ENCODE results near the gene INSYN2B. TPM values are rescaled to one million over a fixed set of nuclear protein-coding genes. Genes with fewer than 3 reads are reported as not detected.

INSYN2B gene
- total and polyA plus RNA-seq, 4 donors, result 0.10 to 0.63 (median 0.12) TPM; not detected in 1

GRCh38 chr5:169938439-169938838, 41.9 kb downstream of the INSYN2B start:
- TF ChIP-seq CTCF (IDR thresholded peaks at IDR 0.05; ENCODE audit: control extremely low read depth, extremely low read depth), result no peak
- Histone ChIP-seq H3K9me3 (ENCODE audit: control insufficient read depth in 4 of 4, insufficient read depth in 3 of 4, low read length in 3 of 4) (no peaks in the 10 kb centered on the region), H3K27ac (ENCODE audit: low read depth in 1 of 2, low read length in 1 of 2) (no peak overlapping the region), H3K36me3 (ENCODE audit: control insufficient read depth in 4 of 4, insufficient read depth in 4 of 4, low read length in 4 of 4) (no peaks in the 10 kb centered on the region), H3K27me3 (ENCODE audit: control insufficient read depth in 3 of 3, insufficient read depth in 3 of 3, low read length in 2 of 3) (no peaks in the 10 kb centered on the region), H3K4me3 (no peak overlapping the region), H3K9ac (ENCODE audit: insufficient read depth in 1 of 2, low read length in 2 of 2) (no peak overlapping the region), H3K4me1 (ENCODE audit: control insufficient read depth in 5 of 5, insufficient read depth in 5 of 5, low read length in 5 of 5) (peaks cover 0 to 23% (median 0%) of the 10 kb centered on the region in 5 donors)
- ATAC-seq (ENCODE audit: insufficient read depth, low FRiP score) (no peak), DNase-seq (no peak)
- 97 to 99% methylated on average over 2 of the region's 2 CpGs for WGBS, 2 donors

GRCh38 chr5:169935762-169936161, 44.5 kb downstream of the INSYN2B start:
- Histone ChIP-seq H3K9me3 (ENCODE audit: control insufficient read depth in 4 of 4, insufficient read depth in 3 of 4, low read length in 3 of 4) (no peaks in the 10 kb centered on the region), H3K4me3 (no peak overlapping the region), H3K27me3 (ENCODE audit: control insufficient read depth in 3 of 3, insufficient read depth in 3 of 3, low read length in 2 of 3) (no peaks in the 10 kb centered on the region), H3K36me3 (ENCODE audit: control insufficient read depth in 4 of 4, insufficient read depth in 4 of 4, low read length in 4 of 4) (no peaks in the 10 kb centered on the region), H3K4me1 (ENCODE audit: control insufficient read depth in 5 of 5, insufficient read depth in 5 of 5, low read length in 5 of 5) (peaks cover 0 to 28% (median 0%) of the 10 kb centered on the region in 5 donors), H3K27ac (ENCODE audit: low read depth in 1 of 2, low read length in 1 of 2) (no peak overlapping the region), H3K9ac (ENCODE audit: insufficient read depth in 1 of 2, low read length in 2 of 2) (no peak overlapping the region)
- no peak for ATAC-seq (ENCODE audit: insufficient read depth, low FRiP score)
- TF ChIP-seq CTCF (IDR thresholded peaks at IDR 0.05; ENCODE audit: control extremely low read depth, extremely low read depth), result no peak
- 27 to 60% methylated on average over 5 of the region's 5 CpGs for WGBS, 2 donors
- no peak for DNase-seq

GRCh38 chr5:169934990-169935389, 45.3 kb downstream of the INSYN2B start:
- 71 to 74% methylated on average over 7 of the region's 7 CpGs for WGBS, 2 donors
- ATAC-seq (ENCODE audit: insufficient read depth, low FRiP score) (no peak), DNase-seq (peak; percentile 22 to 77 (median 57))
- no peaks in the 10 kb centered on the region for H3K27me3 ChIP-seq (ENCODE audit: control insufficient read depth in 3 of 3, insufficient read depth in 3 of 3, low read length in 2 of 3)
- no peak overlapping the region for H3K27ac ChIP-seq (ENCODE audit: low read depth in 1 of 2, low read length in 1 of 2)
- H3K4me3 ChIP-seq, result no peak overlapping the region
- H3K9ac ChIP-seq (ENCODE audit: insufficient read depth in 1 of 2, low read length in 2 of 2), result no peak overlapping the region
- H3K36me3 ChIP-seq (ENCODE audit: control insufficient read depth in 4 of 4, insufficient read depth in 4 of 4, low read length in 4 of 4), result no peaks in the 10 kb centered on the region
- no peaks in the 10 kb centered on the region for H3K9me3 ChIP-seq (ENCODE audit: control insufficient read depth in 4 of 4, insufficient read depth in 3 of 4, low read length in 3 of 4)
- TF ChIP-seq CTCF (IDR thresholded peaks at IDR 0.05; ENCODE audit: control extremely low read depth, extremely low read depth), result no peak
- H3K4me1 ChIP-seq (ENCODE audit: control insufficient read depth in 5 of 5, insufficient read depth in 5 of 5, low read length in 5 of 5), result peaks cover 0 to 28% (median 0%) of the 10 kb centered on the region in 5 donors

GRCh38 chr5:169933616-169934015, 46.7 kb downstream of the INSYN2B start:
- H3K9me3 ChIP-seq (ENCODE audit: control insufficient read depth in 4 of 4, insufficient read depth in 3 of 4, low read length in 3 of 4), result no peaks in the 10 kb centered on the region
- WGBS, 2 donors, result 59 to 61% methylated on average over 7 of the region's 7 CpGs
- H3K27me3 ChIP-seq (ENCODE audit: control insufficient read depth in 3 of 3, insufficient read depth in 3 of 3, low read length in 2 of 3), result no peaks in the 10 kb centered on the region
- no peak overlapping the region for H3K4me3 ChIP-seq
- TF ChIP-seq CTCF (IDR thresholded peaks at IDR 0.05; ENCODE audit: control extremely low read depth, extremely low read depth), result no peak
- no peak overlapping the region for H3K9ac ChIP-seq (ENCODE audit: insufficient read depth in 1 of 2, low read length in 2 of 2)
- no peak overlapping the region for H3K27ac ChIP-seq (ENCODE audit: low read depth in 1 of 2, low read length in 1 of 2)
- peak; percentile 55 to 71 (median 70) for DNase-seq
- no peaks in the 10 kb centered on the region for H3K36me3 ChIP-seq (ENCODE audit: control insufficient read depth in 4 of 4, insufficient read depth in 4 of 4, low read length in 4 of 4)
- H3K4me1 ChIP-seq (ENCODE audit: control insufficient read depth in 5 of 5, insufficient read depth in 5 of 5, low read length in 5 of 5), result peaks cover 0 to 28% (median 0%) of the 10 kb centered on the region in 5 donors
- ATAC-seq (ENCODE audit: insufficient read depth, low FRiP score), result no peak
